Measurements from ENCODE around the gene FDXR. TPM values are rescaled to one million over a fixed set of nuclear protein-coding genes. Genes with fewer than 3 reads are reported as not detected.

FDXR gene
- total RNA-seq, 1 donor from 2014 or later: 31.5 TPM

DNA sequence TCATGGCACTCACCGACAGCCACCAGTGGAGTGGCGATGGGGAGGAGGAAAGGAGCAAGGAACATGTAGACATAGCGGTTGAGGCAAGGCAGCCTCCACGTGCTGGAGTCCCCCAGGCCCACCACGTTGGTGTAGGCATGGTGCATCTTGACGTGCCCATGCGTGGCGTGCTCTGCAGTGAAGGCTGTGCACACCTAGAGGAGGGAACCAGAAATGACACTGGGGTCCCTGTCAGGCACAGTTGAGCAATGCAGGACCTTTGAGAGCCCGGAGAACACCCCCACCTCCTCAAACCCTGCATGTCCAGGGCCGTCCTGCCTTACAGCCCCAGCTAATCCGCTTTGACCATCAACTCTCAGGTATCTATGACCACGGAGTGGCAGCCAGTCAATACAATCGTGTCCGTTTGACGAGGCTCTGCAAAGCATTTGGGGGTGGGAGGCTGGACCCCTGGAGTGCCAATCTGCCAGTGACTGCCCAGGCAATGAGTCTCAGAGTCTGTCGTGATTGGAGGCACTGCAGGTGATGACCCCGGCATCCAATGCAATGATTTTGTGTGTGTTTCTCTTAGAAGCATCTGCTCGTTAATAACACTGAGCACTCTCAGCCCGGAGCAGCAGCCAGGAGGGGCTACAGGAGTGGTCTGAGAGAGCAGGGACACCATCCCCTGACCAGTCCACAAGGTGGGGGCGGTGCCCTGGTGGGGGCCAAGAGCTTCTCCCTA lies 9.9 kb upstream of the FDXR start:
- TF ChIP-seq CTCF (conservative IDR thresholded peaks at IDR 0.05; ENCODE audit: low read depth, low read length): no peak
- no peak overlapping the region for H3K4me3 ChIP-seq (ENCODE audit: low read depth, low read length)
- DNase-seq (ENCODE audit: low read depth): no peak

DNA sequence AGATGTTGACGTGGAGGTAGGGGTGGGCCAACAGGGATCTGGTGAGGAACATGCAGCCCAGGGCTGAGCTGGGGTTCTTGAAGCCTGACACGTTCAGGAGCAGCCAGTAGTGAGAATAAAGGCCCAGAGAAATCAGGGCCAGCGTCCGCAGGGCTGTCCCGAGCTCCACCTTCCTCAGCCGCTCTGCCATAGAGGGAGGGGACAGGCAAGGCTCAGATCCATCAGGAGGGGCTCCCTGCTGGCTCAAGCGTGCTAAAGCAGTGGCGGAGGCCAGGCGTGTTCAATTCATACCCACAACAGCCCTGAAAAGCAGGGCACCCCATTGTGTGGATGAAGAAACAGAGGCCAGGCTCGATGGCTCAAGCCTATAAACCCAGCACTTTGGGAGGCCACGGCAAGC lies 8.3 kb upstream of the FDXR start:
- DNase-seq (ENCODE audit: low read depth): no peak
- TF ChIP-seq CTCF (conservative IDR thresholded peaks at IDR 0.05; ENCODE audit: low read depth, low read length): no peak
- no peak overlapping the region for H3K4me3 ChIP-seq (ENCODE audit: low read depth, low read length)

GRCh38 chr17:74879308-74879707 lies 6.5 kb upstream of the FDXR start:
- no peak for TF ChIP-seq CTCF (conservative IDR thresholded peaks at IDR 0.05; ENCODE audit: low read depth, low read length)
- no peak for DNase-seq (ENCODE audit: low read depth)

DNA sequence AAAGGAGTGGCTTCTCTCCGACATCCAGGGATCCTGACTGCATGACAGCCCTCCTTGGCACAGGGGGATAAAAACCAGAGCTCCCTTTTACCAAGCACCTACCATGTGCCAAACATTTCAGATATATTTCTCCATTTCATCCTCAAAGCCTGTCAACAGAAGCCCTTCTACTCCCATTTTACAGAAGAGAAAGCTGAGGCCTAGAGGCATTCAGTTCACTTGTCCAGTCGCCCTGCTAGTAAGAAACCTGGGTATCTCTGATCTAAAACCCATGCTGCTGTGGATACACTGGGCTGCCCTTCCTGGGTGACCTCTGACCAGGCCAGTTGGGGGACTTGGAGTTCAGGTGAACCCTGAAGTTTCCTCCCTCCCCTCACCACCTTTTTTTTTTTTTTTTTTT lies 5.9 kb upstream of the FDXR start:
- DNase-seq (ENCODE audit: low read depth): no peak
- H3K4me3 ChIP-seq (ENCODE audit: low read depth, low read length): no peak overlapping the region
- TF ChIP-seq CTCF (conservative IDR thresholded peaks at IDR 0.05; ENCODE audit: low read depth, low read length): no peak

More at GRCh38 chr17:74879308-74879707, 6.5 kb upstream of the FDXR start:
- H3K4me3 ChIP-seq (ENCODE audit: low read depth, low read length): no peak overlapping the region

GRCh38 chr17:74877592-74878548 lies 5.1 kb upstream of the FDXR start:
- H3K4me3 ChIP-seq (ENCODE audit: low read depth, low read length): no peak overlapping the region
- no peak for DNase-seq (ENCODE audit: low read depth)
- TF ChIP-seq CTCF (conservative IDR thresholded peaks at IDR 0.05; ENCODE audit: low read depth, low read length): no peak

GRCh38 chr17:74875977-74876593 lies 3.3 kb upstream of the FDXR start:
- H3K4me3 ChIP-seq (ENCODE audit: low read depth, low read length): no peak overlapping the region
- no peak for DNase-seq (ENCODE audit: low read depth)
- no peak for TF ChIP-seq CTCF (conservative IDR thresholded peaks at IDR 0.05; ENCODE audit: low read depth, low read length)

Measured in epithelial cell of proximal tubule (primary cell).